ENCODE data around the gene SEPHS2.
"Not testable (repeated sequence)": the region's sequence is repeated elsewhere in the genome, so short reads cannot be mapped to it uniquely, and the experiment has no call there.

DNA sequence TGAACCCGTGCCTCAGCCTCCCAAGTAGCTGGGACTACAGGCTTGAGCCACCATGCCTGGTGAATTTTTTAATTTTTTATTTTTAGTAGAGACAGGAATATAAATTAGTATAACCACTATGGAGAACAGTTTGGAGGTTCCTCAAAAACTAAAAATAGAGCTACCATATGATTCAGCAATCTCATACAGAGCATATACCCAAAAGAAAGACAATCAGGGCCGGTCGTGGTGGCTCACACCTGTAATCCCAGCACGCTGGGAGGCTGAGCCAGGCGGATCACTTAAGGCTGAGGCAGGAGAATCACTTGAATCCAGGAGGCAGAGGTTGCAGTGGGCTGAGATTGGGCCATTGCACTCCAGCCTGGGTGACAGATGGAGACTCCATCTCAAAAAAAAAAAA lies 15.8 kb upstream of the SEPHS2 start:
- TF ChIP-seq POLR2A (IDR thresholded peaks at IDR 0.05) = not testable (repeated sequence)
- TF ChIP-seq, protein P1, sequence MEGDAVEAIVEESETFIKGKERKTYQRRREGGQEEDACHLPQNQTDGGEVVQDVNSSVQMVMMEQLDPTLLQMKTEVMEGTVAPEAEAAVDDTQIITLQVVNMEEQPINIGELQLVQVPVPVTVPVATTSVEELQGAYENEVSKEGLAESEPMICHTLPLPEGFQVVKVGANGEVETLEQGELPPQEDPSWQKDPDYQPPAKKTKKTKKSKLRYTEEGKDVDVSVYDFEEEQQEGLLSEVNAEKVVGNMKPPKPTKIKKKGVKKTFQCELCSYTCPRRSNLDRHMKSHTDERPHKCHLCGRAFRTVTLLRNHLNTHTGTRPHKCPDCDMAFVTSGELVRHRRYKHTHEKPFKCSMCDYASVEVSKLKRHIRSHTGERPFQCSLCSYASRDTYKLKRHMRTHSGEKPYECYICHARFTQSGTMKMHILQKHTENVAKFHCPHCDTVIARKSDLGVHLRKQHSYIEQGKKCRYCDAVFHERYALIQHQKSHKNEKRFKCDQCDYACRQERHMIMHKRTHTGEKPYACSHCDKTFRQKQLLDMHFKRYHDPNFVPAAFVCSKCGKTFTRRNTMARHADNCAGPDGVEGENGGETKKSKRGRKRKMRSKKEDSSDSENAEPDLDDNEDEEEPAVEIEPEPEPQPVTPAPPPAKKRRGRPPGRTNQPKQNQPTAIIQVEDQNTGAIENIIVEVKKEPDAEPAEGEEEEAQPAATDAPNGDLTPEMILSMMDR (IDR thresholded peaks at IDR 0.05) = not testable (repeated sequence)
